GM21367 (cell line): Measurements from ENCODE around the gene SYDE1.
A peak's percentile ranks its signal among the peaks of the same experiment; 100 is the strongest.

Source experiments
- ATAC-seq: cut with Tn5 transposase; IDR thresholded peaks from one replicate; pipeline ENCODE4 v1.9.1; 2021; ENCODE audit not compliant: unreplicated experiment

SYDE1 gene

GRCh38 chr19:15124572-15125231, 17.5 kb downstream of the SYDE1 start:
- ATAC-seq: peak; percentile 3

- peak; percentile 69 for ATAC-seq
These were observed 18.2 kb downstream of the SYDE1 start for GRCh38 chr19:15125232-15126067.

- no peak for ATAC-seq
These were observed 19.1 kb downstream of the SYDE1 start for GRCh38 chr19:15126131-15126910.

- no peak for ATAC-seq
These were observed 21.1 kb downstream of the SYDE1 start for GRCh38 chr19:15128162-15128770.

GRCh38 chr19:15129856-15130585, 22.8 kb downstream of the SYDE1 start:
- ATAC-seq: no peak

- no peak for ATAC-seq
These were observed 29.2 kb downstream of the SYDE1 start for GRCh38 chr19:15136234-15136954.

GRCh38 chr19:15137777-15138176, 30.6 kb downstream of the SYDE1 start:
- ATAC-seq: no peak

GRCh38 chr19:15138427-15138826, 31.2 kb downstream of the SYDE1 start:
- no peak for ATAC-seq

- no peak for ATAC-seq
These were observed 33.9 kb downstream of the SYDE1 start for GRCh38 chr19:15141143-15141542.

- no peak for ATAC-seq
These were observed 35.1 kb downstream of the SYDE1 start for GRCh38 chr19:15142313-15142712.

GRCh38 chr19:15144046-15144646, 36.9 kb downstream of the SYDE1 start:
- ATAC-seq: no peak

GRCh38 chr19:15147090-15147489, 39.9 kb downstream of the SYDE1 start:
- no peak for ATAC-seq

GRCh38 chr19:15149737-15150136, 42.5 kb downstream of the SYDE1 start:
- ATAC-seq: no peak

GRCh38 chr19:15154002-15154612, 46.9 kb downstream of the SYDE1 start:
- ATAC-seq: no peak

GRCh38 chr19:15155296-15155695, 48.1 kb downstream of the SYDE1 start:
- no peak for ATAC-seq

GRCh38 chr19:15156391-15156790, 49.2 kb downstream of the SYDE1 start:
- no peak for ATAC-seq

GRCh38 chr19:15159251-15159650, 52.0 kb downstream of the SYDE1 start:
- ATAC-seq: no peak

GRCh38 chr19:15161028-15161984, 54.1 kb downstream of the SYDE1 start:
- ATAC-seq: no peak
